CD14-positive monocyte (primary cell): ENCODE measurements around the gene PCDHGC3. TPM values are rescaled to one million over a fixed set of nuclear protein-coding genes. Genes with fewer than 3 reads are reported as not detected.
A peak's percentile ranks its signal among the peaks of the same experiment; 100 is the strongest.

ENCODE experiments used
- DNase-seq, 3 donors: peaks; one replicate each; pipeline ENCODE4 v3.0.0-alpha.2; 2011 to 2022
- H2AFZ ChIP-seq: 2 replicates; pipeline ENCODE4 v1.6.0; 2012; ENCODE audit warnings: mild to moderate bottlenecking, low read depth, low read length, inconsistent platforms; ENCODE audit not compliant: insufficient read depth, poor library complexity, severe bottlenecking
- H3K27ac ChIP-seq, 2 donors: 1 replicate in 1 of 2; 2 replicates in 1 of 2; pipeline ENCODE4 v1.5.1; 2012 to 2013; ENCODE audit warnings: low read length in 2 of 2, control low read depth in 1 of 2, inconsistent platforms in 1 of 2, low read depth in 1 of 2, mild to moderate bottlenecking in 1 of 2
- H3K27me3 ChIP-seq, 2 donors: one replicate each; pipeline versions ENCODE4 v1.6.0 to v1.6.1; 2011 to 2013; ENCODE audit warnings: low read length in 2 of 2; ENCODE audit not compliant: control insufficient read depth in 2 of 2, insufficient read depth in 2 of 2
- H3K36me3 ChIP-seq, 2 donors: replicated peaks in 1 of 2; 1 replicate in 1 of 2; 2 replicates in 1 of 2; pipeline versions ENCODE4 v1.5.1 to v1.6.1; 2012 to 2013; ENCODE audit warnings: low read length in 2 of 2, control low read depth in 1 of 2, inconsistent platforms in 1 of 2, mild to moderate bottlenecking in 1 of 2; ENCODE audit not compliant: insufficient read depth in 2 of 2, control insufficient read depth in 1 of 2
- H3K4me1 ChIP-seq, 2 donors: 1 replicate in 1 of 2; 2 replicates in 1 of 2; pipeline versions ENCODE4 v1.5.1 to v1.6.1; 2012 to 2013; ENCODE audit warnings: low read length in 2 of 2, control low read depth in 1 of 2, inconsistent platforms in 1 of 2, mild to moderate bottlenecking in 1 of 2, moderate library complexity in 1 of 2; ENCODE audit not compliant: insufficient read depth in 2 of 2, control insufficient read depth in 1 of 2
- H3K4me2 ChIP-seq: replicated peaks from 2 replicates; pipeline ENCODE3; 2012; ENCODE audit warnings: low read length, moderate library complexity, mild to moderate bottlenecking; ENCODE audit not compliant: poor library complexity, severe bottlenecking; ENCODE audit errors: extremely low read depth
- H3K4me3 ChIP-seq, 3 experiments: fragments of 200-600 bp in 1 of 3; sonication (generic) in 1 of 3; replicated peaks in 1 of 3; 1 replicate in 2 of 3; 2 replicates in 1 of 3; pipeline ENCODE4 v1.5.1; 2011 to 2013; ENCODE audit warnings: low read length in 3 of 3, mild to moderate bottlenecking in 3 of 3, control low read depth in 2 of 3, low read depth in 2 of 3, inconsistent platforms in 1 of 3, moderate library complexity in 1 of 3
- H3K79me2 ChIP-seq: 2 replicates; pipeline ENCODE4 v1.6.0; 2012; ENCODE audit warnings: mild to moderate bottlenecking, control low read depth, inconsistent platforms, low read length, moderate library complexity; ENCODE audit not compliant: insufficient read depth
- H3K9ac ChIP-seq: 2 replicates; pipeline ENCODE4 v1.6.0; 2017; ENCODE audit warnings: low read length, mild to moderate bottlenecking; ENCODE audit not compliant: insufficient read depth, poor library complexity, severe bottlenecking
- H3K9me3 ChIP-seq, 2 donors: replicated peaks in 1 of 2; 1 replicate in 1 of 2; 2 replicates in 1 of 2; pipeline versions ENCODE4 v1.5.1 to v1.6.1; 2012 to 2013; ENCODE audit warnings: low read length in 2 of 2, control low read depth in 1 of 2; ENCODE audit not compliant: control insufficient read depth in 1 of 2, insufficient read depth in 1 of 2
- H4K20me1 ChIP-seq: 2 replicates; pipeline ENCODE4 v1.6.0; 2012; ENCODE audit warnings: mild to moderate bottlenecking, low read length, control low read depth, moderate library complexity; ENCODE audit not compliant: insufficient read depth
- H3K27ac Mint-ChIP-seq, 7 donors: one replicate each; pipeline ENCODE4 v1.8.0; 2020; ENCODE audit warnings: mild to moderate bottlenecking in 7 of 7, mixed read lengths in 7 of 7, moderate library complexity in 6 of 7, inconsistent platforms in 2 of 7
- H3K27me3 Mint-ChIP-seq, 3 donors: one replicate each; pipeline ENCODE4 v1.8.0; 2021 to 2022; ENCODE audit warnings: low read depth in 3 of 3, mild to moderate bottlenecking in 3 of 3, mixed read lengths in 3 of 3, moderate library complexity in 3 of 3, inconsistent platforms in 1 of 3
- H3K36me3 Mint-ChIP-seq, 2 donors: one replicate each; pipeline ENCODE4 v1.8.0; 2020; ENCODE audit warnings: mixed read lengths in 2 of 2, inconsistent platforms in 1 of 2, mild to moderate bottlenecking in 1 of 2
- H3K4me1 Mint-ChIP-seq: one replicate; pipeline ENCODE4 v1.8.0; 2020; ENCODE audit warnings: mild to moderate bottlenecking, mixed read lengths
- H3K4me3 Mint-ChIP-seq, 2 donors: one replicate each; pipeline ENCODE4 v1.8.0; 2020; ENCODE audit warnings: mild to moderate bottlenecking in 2 of 2, mixed read lengths in 2 of 2, moderate library complexity in 1 of 2
- H3K9me3 Mint-ChIP-seq, 7 donors: one replicate each; pipeline ENCODE4 v1.8.0; 2020 to 2022; ENCODE audit warnings: mixed read lengths in 7 of 7, mild to moderate bottlenecking in 6 of 7, moderate library complexity in 6 of 7, inconsistent platforms in 2 of 7
- WGBS: methylation state at CpG from one replicate; pipeline ENCODE4 v1.1.5; 2013; ENCODE audit warnings: missing lambda C conversion rate; ENCODE audit not compliant: insufficient coverage; 5-methylcytosine and 5-hydroxymethylcytosine counted together
- intact Hi-C, 2 donors: fragments of 100-400 bp; cut with micrococcal nuclease; formaldehyde crosslinking; loops; one replicate each; pipeline versions ENCODE4 v1.15.0 to v1.15.1; 2023
- polyA plus RNA-seq, 3 donors: library from polyadenylated mRNA; depleted of rRNA in 1 of 3; unstranded in 2 of 3; stranded (reverse) in 1 of 3; fragments of 300-500 nt in 2 of 3; fragments of >200 nt in 1 of 3; fragmentation: Illumina TruSeq in 2 of 3; gene quantifications; 1 replicate in 2 of 3; 2 replicates in 1 of 3; pipeline ENCODE4 v1.2.3, GENCODE V29; 2012 to 2021
- TF ChIP-seq, protein P1 (sequence below): fragments of 200-600 bp; IDR thresholded peaks from one replicate; pipeline ENCODE4 v1.8.0; 2022; ENCODE audit warnings: antibody characterized with exemption, mild to moderate bottlenecking

The PCDHGC3 gene
- polyA plus RNA-seq, 3 donors = 0.33 TPM; not detected in 2

DNA sequence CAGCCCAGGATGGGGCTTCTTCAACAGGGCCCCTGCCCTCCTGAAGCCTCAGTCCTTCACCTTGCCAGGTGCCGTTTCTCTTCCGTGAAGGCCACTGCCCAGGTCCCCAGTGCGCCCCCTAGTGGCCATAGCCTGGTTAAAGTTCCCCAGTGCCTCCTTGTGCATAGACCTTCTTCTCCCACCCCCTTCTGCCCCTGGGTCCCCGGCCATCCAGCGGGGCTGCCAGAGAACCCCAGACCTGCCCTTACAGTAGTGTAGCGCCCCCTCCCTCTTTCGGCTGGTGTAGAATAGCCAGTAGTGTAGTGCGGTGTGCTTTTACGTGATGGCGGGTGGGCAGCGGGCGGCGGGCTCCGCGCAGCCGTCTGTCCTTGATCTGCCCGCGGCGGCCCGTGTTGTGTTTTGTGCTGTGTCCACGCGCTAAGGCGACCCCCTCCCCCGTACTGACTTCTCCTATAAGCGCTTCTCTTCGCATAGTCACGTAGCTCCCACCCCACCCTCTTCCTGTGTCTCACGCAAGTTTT is 36.7 kb downstream of the PCDHGC3 start:
- H4K20me1 ChIP-seq = peaks cover 49% of the 10 kb centered on the region
- peak overlapping the region; percentile 44 for H3K9ac ChIP-seq
- peaks cover 28 to 34% of the 10 kb centered on the region in 2 donors for H3K36me3 ChIP-seq
- H3K4me3 ChIP-seq = peak overlapping the region; percentile 32 to 77 (median 35)
- WGBS = 0% methylated on average over 12 of the region's 28 CpGs
- TF ChIP-seq, protein P1, sequence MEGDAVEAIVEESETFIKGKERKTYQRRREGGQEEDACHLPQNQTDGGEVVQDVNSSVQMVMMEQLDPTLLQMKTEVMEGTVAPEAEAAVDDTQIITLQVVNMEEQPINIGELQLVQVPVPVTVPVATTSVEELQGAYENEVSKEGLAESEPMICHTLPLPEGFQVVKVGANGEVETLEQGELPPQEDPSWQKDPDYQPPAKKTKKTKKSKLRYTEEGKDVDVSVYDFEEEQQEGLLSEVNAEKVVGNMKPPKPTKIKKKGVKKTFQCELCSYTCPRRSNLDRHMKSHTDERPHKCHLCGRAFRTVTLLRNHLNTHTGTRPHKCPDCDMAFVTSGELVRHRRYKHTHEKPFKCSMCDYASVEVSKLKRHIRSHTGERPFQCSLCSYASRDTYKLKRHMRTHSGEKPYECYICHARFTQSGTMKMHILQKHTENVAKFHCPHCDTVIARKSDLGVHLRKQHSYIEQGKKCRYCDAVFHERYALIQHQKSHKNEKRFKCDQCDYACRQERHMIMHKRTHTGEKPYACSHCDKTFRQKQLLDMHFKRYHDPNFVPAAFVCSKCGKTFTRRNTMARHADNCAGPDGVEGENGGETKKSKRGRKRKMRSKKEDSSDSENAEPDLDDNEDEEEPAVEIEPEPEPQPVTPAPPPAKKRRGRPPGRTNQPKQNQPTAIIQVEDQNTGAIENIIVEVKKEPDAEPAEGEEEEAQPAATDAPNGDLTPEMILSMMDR = peak; percentile 100
- peaks cover 0 to 5% (median 0%) of the 10 kb centered on the region in 7 donors for H3K9me3 Mint-ChIP-seq
- no peaks in the 10 kb centered on the region for H3K9me3 ChIP-seq
- intact Hi-C loops = no loop called here
- peaks cover 42 to 45% of the 10 kb centered on the region in 2 donors for H3K36me3 Mint-ChIP-seq
- H3K27ac ChIP-seq = peak overlapping the region in 1 of 2 donors; percentile 46
- H3K27ac Mint-ChIP-seq = peak overlapping the region; percentile 10 to 78 (median 63)
- H2AFZ ChIP-seq = peak overlapping the region; percentile 58
- H3K4me1 ChIP-seq = peaks cover 50 to 69% of the 10 kb centered on the region in 2 donors
- H3K79me2 ChIP-seq = peaks cover 5% of the 10 kb centered on the region
- H3K4me3 Mint-ChIP-seq = peak overlapping the region; percentile 76 to 95
- peaks cover 5 to 36% (median 16%) of the 10 kb centered on the region in 3 donors for H3K27me3 Mint-ChIP-seq
- peaks cover 0 to 10% of the 10 kb centered on the region in 2 donors for H3K27me3 ChIP-seq
- peaks cover 62% of the 10 kb centered on the region for H3K4me1 Mint-ChIP-seq
- peak; percentile 54 to 71 (median 67) for DNase-seq
- H3K4me2 ChIP-seq = peak overlapping the region; percentile 92

- intact Hi-C loops = no loop called here
- peaks cover 48 to 51% of the 10 kb centered on the region in 2 donors for H3K36me3 Mint-ChIP-seq
- Histone ChIP-seq H2AFZ (peak overlapping the region; percentile 58), H3K79me2 (peaks cover 7% of the 10 kb centered on the region), H3K4me2 (peak overlapping the region; percentile 92), H3K27ac (peak overlapping the region in 1 of 2 donors; percentile 15), H3K27me3 (peaks cover 0 to 10% of the 10 kb centered on the region in 2 donors), H3K4me1 (peaks cover 54 to 76% of the 10 kb centered on the region in 2 donors), H3K36me3 (peaks cover 33 to 40% of the 10 kb centered on the region in 2 donors), H3K4me3 (peak overlapping the region; percentile 32 to 77 (median 35)), H3K9me3 (no peaks in the 10 kb centered on the region), H4K20me1 (peaks cover 54% of the 10 kb centered on the region), H3K9ac (peak overlapping the region; percentile 44)
- H3K4me1 Mint-ChIP-seq = peaks cover 67% of the 10 kb centered on the region
- H3K4me3 Mint-ChIP-seq = peak overlapping the region; percentile 76 to 95
- TF ChIP-seq, protein P1 = no peak
- peak; percentile 56 to 73 (median 68) for DNase-seq
- H3K27ac Mint-ChIP-seq = peak overlapping the region; percentile 20 to 90 (median 78)
- H3K27me3 Mint-ChIP-seq = peaks cover 5 to 36% (median 16%) of the 10 kb centered on the region in 3 donors
- peaks cover 0 to 5% (median 0%) of the 10 kb centered on the region in 7 donors for H3K9me3 Mint-ChIP-seq
- 3% methylated on average over 20 of the region's 43 CpGs for WGBS
These were observed 37.3 kb downstream of the PCDHGC3 start for GRCh38 chr5:141512911-141513626.
